GM19455 (cell line): ENCODE measurements around the gene RABGEF1.
"Not testable (repeated sequence)": the region's sequence is repeated elsewhere in the genome, so short reads cannot be mapped to it uniquely, and the experiment has no call there.

Source experiments
- ATAC-seq: cut with Tn5 transposase; IDR thresholded peaks from one replicate; pipeline ENCODE4 v1.9.1; 2021; ENCODE audit not compliant: unreplicated experiment

Gene RABGEF1

DNA sequence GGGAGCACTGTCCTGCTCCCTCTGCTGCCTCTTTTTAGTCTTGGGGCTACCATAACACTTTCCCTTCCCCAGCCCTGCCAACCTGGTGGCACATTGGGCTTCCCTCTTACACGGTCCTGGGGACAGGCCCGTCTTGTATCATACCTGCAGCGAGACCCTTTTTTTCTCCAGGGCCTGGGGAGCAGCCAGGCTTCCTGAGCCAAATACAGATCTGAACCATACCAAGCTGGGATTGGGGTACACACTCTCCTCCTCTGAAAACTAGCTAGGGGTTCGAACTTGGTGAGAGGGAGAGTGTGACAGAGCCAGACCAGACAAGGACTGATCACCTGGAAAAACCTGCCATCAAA, 105.5 kb downstream of the RABGEF1 start:
- not testable (repeated sequence) for ATAC-seq

DNA sequence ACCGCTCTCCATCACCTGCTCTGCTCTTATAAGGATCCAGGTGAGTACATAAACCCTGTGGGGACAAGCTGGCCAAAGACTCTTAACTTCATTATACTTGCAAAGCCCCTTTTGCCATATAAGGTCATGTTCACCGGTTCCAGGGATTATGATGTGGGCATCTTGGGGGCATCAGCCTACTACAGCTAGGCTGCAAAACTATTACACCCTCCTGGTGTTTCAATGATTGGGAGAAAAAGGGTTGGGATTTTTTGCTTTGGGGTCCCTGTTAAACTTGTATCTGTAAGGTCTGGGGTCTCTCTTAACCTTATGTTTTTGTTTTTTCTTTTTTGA, 107.0 kb downstream of the RABGEF1 start:
- not testable (repeated sequence) for ATAC-seq

DNA sequence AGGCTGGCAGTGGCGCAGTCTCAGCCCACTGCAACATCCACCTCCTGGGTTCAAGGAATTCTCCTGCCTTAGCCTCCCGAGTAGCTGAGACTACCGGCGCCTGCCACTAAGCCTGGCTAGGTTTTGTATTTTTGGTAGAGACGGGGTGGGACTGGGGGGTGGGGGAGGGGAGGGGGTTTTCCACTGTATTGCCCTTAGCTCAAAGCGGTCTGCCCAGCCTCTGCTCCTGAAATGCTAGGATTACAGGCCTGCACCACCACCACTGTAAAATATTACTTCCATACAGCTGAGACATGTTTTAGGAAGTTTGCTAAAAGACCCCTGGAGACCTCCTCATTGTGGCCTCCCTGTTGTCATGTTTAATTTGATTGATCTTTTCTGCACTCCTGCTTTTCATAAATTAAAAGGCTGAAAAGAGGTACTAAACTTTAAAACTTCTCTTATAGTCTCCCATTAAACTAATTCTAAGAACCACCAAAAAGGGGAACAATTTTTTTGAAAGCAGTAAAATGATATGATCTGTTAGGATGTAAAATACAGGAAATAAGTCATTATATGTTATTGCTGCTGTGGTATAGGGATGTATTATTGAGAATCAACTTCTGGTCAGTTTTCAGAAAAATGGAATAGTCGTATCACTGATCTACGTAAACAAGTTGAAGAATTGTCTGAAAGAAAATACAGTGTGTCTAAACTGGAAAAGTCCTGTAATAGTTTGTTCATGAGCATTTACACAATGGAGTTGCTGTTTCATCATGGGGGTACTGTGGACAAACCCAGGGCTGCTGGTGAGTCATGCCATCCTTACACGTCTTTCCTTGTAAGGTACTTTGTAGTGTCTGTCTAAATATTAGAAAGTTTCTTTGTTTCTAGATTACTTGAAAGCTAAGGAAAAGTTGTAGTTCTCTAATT, 107.6 kb downstream of the RABGEF1 start:
- no peak for ATAC-seq

DNA sequence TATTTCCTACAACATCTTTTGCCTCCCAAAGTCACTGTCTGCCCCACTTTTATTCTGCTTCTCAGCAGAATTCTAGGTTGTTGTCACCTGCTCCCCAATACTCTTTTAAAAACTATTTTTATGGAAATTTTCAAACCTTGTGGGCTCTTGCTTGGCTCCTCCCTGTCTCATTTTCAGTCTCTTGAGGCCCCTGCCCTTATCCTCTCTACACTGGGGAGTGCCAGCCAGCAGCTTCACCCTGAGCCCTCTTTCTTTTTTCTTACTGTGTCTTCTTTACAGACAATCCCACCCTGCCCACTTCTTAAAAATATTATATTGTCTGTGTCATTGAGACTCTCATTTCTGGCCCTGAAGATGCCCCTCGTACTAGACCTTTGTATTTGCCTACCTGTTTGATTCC, 118.8 kb downstream of the RABGEF1 start:
- no peak for ATAC-seq

DNA sequence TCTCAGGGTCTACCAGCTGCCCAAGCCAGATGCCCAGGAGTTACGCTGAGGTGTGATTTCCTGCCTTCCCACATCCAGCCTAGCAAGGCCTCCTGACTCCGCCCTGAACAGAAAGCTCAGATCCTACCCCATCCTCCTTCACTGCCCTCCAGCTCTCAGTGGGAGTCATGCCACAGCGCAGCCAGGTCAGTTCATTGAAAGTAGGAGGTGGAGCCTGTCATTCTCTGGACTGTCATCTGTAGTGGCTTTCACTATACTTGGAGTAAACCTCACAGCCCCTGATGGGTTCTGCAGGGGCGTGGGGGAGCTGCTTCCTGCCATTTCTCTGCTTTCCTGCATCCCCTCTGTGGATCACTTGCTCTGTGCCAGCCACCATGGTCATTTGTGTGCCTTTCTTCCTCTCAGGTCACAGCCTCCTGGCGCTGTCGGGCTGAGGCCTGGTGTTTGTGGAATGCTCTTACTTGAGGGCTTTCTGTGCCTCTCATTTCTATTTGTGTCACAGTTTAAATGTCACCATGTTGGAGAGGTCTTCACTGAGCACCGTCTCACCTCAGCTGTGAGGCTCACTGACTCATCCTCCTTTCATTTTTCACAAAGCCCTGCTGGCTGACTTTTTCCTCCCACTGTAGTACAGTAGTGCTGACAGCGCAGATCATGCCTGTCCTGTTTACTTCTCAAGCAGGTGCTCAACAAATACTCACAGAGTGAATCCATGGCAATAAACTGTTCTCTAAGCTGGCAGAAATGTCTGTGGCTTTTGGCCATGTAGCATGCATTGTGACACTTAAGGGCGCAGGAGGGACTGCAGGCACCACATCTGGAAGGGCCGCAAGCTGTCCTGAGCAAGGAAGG, 119.5 kb downstream of the RABGEF1 start:
- ATAC-seq = no peak

DNA sequence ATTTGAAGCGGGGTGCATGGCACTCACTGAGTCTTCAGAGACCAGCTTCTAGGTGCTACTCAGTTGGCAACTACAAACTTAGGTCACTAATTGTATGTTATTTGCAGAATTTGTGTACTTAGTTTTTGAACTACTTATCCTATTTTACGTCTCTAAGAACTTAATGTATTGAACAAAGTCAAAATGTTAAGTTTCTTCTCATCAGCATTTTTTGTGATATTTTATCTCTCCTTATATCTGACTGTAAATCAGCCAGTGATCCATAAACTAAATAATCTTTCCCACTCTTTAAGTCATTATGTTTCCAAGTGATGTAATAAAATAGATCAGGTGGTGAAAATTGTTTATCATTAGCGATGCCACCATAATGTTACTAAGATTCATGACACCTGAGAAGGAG, 120.2 kb downstream of the RABGEF1 start:
- ATAC-seq = no peak
